ENCODE data around the gene OSBP2.

- TF ChIP-seq CTCF (IDR thresholded peaks at IDR 0.05; ENCODE audit: low read length) (no peak), EZH2 (IDR thresholded peaks at IDR 0.05; ENCODE audit: borderline replicate concordance, low read length) (no peak)
Observed at GRCh38 chr22:30910358-30910757, 215.7 kb downstream of the OSBP2 start.

Data from OCI-LY1 (cell line).